Anterior cingulate cortex (tissue), 58 donors: ENCODE data around the gene PTPRK.
"Not testable (repeated sequence)": the region's sequence is repeated elsewhere in the genome, so short reads cannot be mapped to it uniquely, and the experiment has no call there.

ENCODE experiments used
- DNase-seq, 58 donors: peaks; one replicate each; lab custom pipeline; 2025; lab: John Stamatoyannopoulos, UW

The PTPRK gene

DNA sequence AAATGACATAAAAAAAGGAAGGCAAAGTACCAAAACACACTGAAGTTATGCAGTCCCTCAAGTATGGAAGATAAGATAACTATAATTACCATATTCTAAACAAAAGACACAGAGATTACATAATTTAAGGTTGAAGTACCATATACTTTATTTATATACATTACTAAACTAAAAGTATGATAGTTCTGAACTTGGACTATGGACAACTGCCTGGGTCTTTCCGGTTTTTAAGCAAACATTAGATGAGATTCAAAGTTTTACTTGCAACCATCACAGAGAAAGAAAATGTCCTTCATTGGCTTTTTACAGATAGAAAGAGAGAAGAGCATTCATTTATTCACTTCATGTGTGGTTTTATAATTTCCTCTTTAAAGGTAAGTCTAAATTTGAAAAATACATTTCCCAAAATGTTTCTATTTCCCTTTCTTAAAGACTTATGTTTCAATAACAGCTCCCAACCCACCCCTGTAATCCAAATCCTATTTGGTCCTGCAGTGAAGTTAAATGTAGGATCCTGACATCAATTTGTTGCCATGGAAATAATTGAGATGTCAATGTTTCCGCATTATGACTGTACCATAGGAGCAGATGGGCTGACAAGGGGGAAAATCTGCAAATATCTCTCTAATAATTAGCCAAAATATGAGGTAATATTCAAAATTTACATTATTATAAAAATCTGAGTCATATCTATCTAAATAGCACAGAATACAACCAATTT lies 63.7 kb downstream of the PTPRK start:
- no peak for DNase-seq

DNA sequence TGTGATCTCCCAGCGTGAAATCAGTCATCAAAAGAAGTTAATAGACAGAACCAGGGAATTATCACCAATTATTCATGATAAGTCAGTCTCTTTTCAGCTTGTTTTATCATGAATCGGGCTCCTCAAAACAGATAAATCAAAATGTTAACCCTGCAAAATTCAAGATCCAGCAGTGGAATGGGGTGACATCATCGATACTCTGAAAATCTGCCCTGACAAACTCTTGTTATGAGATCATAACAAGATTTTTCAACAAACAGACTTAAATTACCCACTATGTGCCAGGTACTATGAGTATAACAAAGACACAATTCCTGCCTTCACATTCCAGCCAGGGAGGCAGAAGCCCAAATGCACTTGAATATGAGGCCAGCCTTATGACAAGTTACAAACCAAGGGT lies 64.4 kb downstream of the PTPRK start:
- DNase-seq, result no peak

DNA sequence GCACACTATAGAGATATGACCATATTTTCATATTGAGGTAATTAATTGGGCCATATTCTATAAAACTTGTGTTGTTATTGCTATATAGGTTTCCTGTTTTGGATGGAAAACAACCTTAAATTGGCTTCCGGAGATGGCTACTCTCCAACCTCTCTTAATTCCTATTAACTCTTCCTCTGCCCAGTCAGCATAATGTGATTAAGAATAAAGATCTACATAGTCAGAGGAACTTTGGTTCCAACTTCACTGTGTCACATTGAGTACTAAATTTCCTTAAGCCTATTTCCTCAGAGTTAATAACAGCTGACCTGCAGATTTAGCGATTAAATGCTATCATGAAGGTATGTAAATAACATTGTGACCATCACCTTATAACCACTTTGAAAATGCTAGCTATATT lies 67.7 kb downstream of the PTPRK start:
- no peak for DNase-seq

DNA sequence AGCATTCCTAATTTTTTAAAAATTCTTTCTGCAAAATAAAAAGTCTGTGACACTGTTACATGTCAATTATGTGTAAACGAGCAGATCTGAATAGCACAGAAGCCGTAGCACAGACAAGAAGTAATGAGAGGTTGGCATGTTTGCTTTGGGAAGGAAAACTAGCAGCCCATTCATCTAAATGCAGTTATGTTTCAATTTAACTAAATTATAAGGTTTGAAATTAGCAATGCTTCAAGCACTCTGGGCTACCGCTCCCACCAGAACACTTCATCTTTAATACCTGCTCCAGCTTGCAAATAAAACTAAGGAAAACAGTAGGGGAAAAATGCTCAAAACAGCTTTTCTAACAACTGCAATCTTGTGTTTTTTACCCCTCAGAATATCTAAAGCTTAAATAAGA lies 73.9 kb downstream of the PTPRK start:
- no peak for DNase-seq

DNA sequence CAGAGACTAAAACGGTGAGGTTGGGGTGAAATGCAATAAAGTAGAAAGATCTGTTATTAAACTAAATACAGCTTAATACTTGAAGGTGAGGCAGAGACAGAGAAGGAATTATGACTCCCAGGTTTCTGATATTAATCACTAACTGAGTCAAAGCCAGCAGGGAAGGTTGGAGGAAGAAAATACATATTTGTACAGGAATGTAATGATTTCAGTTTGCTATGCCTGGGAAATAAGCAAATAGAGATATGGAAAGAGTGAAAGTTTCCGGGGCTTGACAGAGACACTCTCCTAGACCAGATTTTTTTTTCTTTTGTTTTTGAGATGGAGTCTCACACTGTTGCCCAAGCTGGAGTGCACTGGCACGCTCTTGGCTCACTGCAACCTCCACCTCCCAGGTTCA lies 76.8 kb downstream of the PTPRK start:
- DNase-seq, result no peak

DNA sequence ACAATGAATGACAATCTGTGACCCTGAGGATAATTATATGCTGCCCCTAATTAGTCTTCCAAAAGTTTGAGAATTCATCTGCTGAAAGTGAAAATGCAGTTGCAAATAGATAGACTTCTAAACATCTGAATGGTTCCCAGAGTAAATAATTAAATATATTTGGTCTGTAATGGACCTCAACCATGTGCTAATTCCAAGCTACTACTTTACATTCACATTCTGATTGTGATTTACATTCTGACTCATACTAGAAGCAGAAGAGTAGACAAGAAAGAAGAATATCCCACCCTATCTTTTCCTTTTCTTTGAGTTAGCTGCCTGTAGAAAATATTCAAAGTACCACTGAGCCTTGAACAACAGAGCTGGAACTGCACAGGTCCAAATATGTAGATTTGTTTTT lies 80.8 kb downstream of the PTPRK start:
- DNase-seq, result no peak

DNA sequence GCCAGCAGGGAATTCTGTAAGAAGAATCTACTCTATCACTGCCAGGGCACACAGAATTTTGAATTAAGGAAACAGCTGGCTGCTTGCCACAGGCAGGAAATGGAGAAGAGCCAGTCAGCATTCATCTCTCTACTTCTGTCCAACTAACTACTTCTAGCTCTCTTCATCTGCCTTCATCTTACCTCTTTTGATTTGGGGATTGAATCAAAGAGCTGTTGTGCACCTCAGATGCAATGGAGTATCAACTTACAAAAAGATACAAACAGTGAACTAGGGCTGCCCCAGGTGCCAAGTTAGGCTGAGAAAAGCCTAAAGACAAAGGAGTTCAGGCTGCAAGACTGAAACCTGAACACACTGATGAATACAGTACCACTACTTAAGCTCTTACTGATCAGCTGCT lies 82.0 kb downstream of the PTPRK start:
- DNase-seq, result peak in 17 of 58 donors; percentile 1 to 60 (median 8)

DNA sequence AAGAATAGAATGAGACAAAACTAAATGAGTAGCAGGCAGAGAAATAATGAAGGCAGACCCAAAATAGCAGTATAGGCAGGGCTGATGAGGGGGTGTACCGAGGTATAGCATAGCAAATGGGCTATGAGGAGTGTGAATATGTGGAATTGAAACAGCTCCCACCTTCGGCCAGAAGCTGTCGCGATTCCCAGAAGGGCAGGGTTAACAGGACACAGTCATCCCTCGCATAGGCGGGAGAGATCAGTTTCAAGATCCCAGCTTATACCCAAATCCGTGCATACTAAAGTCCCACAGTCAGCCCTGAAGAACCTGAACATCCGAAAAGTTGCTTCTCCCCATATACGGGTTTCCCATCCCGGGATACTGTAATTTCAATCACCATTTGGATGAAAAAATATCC lies 82.7 kb downstream of the PTPRK start:
- DNase-seq, result no peak

DNA sequence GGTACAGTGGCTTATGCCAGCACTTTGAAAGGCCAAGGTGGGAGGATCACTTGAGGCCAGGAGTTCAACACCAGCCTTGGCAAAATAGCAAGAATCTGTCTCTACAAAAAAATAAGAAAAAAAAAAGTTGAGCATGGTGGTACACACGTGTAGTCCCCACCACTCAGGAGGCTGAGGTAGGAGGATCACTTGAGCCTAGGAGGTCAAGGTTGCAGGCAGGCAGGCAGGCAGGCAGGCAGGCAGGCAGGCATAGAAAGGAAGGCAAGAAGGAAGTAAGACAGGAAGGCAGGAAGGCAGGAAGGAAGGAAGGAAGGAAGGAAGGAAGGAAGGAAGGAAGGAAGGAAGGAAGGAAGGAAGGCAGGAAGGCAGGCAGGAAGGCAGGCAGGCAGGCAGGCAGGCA lies 85.6 kb downstream of the PTPRK start:
- DNase-seq, result not testable (repeated sequence)

DNA sequence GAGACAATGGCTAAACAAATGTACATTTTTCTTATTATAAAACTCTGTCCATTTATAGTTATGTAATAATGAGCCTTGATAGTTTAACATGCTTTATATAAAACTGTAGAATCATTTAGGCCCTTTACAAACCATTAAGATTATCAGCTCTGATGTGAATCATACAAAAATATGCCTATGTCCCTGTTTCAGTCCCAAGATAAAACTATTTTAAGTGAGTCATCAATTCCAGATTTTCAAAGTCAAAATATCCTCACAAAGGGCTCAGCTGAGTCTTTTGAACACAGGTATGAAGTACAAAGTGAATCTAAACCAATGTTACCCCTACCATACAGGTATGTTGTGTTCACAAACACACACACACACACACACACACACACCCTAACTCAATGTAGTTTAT lies 88.0 kb downstream of the PTPRK start:
- DNase-seq, result no peak

DNA sequence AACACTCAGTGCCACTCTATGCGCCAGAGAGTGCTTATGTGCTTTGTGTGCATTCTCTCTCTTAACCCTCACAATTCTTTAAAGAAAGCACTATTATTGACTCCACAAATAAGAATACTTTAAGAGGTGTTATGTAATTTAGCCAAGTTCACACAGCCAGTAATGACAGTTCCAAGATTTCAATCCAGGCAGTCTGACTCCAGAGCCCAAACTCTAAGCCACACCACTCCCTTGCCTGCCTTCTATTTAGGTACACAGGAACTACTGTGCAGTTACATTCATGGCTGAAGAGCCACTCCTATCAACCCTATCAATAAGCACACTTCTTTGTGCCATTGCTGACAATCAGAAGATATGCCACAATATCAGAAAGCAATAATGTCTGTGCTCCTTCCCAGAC lies 93.3 kb downstream of the PTPRK start:
- no peak for DNase-seq

DNA sequence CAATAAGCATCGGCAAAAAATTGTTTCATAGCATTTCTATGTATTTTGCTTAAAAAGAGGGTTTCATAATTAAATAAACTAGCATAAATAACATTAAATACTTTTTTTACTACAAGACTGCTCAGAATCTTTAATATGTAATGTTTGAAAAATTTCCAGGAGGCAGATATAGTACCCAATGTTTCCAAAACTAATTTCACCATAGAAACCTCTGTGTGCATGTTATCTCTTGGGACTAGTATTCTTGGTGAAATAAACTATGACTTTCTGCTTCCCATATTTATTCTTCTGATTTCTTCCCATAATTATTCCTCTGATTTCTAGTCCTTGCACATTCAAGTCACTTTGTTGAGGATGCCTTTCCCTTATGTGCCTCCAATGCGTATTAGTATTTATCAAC lies 94.5 kb downstream of the PTPRK start:
- no peak for DNase-seq

DNA sequence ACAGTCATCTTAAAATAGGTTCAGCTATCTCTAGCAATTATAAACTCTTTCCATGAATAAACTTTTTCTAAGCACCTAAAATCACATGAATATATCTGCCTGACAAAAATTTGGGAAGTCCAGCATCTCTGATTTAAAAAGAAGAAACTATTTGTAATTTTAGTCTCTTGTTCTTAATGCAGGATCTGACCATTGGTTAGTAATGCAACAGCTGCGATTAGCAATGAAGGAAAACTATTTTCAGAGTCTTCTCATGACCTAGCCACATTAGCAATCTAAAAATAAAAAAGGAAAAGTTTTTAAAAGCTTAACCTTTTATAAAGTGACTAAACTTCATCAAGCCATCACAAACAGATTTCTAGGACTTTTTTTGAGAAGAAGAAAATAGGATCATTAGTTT lies 97.5 kb downstream of the PTPRK start:
- no peak for DNase-seq

DNA sequence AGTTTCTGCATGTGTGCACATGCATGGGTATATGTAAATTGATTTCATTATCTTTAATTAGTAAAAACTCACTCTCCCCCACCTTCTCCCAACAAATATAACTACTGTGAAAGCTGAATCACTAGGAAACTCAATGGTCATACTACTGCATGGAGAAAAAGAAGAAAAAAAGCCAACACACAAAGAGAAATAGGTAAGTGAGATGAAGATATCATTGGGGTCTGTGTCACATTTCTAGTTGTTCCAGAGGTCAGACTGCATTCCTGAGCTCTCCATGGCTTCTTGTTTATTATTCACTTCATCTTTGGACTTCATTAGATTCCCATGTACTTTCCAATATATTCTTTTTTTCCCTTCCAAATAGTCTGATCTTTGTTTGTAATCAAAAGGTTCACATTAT lies 98.2 kb downstream of the PTPRK start:
- no peak for DNase-seq

DNA sequence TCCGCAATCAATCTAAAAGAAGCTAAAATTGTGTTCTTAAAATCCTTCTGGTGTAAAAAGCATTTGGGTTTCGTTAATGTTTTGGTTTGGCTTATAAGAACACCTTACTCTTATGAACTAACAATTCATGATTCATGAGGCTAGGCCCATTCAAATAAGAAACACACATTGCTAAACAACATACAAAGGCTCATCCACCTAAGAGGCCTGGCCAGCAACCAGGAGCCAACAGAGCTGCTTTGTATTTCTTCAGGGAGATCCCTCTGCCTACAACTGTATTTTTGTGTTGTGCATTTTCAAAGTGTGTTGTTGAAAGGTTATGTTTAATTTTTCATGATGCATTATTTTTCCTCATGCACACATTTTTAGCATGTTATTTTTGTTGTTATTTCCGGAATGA lies 98.6 kb downstream of the PTPRK start:
- DNase-seq, result peak in 20 of 58 donors; percentile 1 to 60 (median 19)

DNA sequence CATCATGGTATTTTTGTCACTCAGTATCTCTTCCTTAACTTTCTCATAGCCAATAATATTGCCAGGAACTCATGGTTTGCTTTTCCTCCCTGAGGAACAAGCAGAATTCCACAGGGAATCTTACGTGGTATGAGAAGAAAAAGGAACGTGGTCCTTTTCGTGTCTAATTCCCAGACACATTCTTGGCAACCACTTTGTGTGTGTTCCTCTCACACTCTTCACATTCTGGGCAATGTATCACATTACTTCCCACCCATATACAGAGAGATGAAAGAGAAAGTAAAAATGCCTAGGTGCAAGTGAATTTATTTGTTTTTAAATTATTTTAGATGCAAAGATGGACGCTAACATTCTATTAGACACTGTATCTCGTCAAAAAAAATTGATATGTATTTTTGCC lies 102.7 kb downstream of the PTPRK start:
- no peak for DNase-seq

DNA sequence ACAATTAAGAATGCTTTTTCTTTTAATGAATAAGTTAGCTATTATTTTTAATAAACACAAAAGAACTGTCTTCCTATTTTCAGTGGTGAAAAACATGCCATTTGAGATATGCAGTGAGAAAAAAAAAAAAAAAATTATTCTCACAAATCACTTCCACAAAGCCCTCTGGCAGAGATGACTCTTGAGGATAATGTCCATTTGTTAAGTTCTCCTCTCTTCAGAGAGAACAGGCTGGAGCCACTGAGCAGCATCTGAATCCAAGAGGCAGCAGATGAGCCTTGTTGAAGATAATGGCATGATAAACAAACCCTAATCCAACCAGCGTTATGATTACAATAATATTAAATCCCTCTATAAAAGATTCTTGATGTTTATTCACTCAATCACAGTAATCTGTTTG lies 105.0 kb downstream of the PTPRK start:
- DNase-seq, result peak in 3 of 58 donors; percentile 6 to 17 (median 9)

DNA sequence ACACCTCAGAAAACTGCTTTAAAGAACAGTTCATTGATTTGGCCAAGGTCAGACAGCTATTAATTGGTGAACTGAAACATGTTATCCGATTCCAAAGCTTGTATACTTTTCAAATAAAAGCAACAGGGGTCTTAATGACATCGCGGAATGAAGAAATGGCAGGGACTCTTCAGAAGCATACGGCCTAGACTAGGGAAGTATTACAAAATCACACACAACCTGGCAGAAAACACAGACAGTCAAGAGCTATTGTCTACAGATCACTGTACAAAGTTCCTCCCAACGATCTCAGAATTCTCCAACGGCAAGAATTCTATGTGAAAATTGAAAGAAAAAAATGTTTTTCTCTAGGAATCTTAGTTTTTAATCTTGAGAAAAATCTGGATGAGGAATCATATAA lies 105.5 kb downstream of the PTPRK start:
- no peak for DNase-seq

DNA sequence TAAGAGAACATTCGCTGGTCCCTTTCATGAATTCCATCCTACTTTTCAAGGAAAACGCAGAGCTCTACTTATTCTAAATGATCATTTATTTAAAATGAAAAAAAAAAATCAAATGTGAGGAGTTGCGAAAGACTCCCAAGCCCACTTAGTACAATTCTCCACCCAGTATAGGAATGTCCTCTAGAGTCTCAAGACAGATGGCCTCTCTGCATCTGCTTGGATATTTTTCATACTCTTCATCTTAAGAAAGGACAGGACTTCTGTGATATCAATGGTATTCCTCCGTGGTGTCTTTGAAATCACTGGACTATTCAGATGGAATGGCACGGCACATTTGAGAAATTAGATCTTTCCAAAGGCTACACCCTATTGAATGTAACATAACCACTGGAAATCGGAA lies 107.1 kb downstream of the PTPRK start:
- DNase-seq, result no peak

DNA sequence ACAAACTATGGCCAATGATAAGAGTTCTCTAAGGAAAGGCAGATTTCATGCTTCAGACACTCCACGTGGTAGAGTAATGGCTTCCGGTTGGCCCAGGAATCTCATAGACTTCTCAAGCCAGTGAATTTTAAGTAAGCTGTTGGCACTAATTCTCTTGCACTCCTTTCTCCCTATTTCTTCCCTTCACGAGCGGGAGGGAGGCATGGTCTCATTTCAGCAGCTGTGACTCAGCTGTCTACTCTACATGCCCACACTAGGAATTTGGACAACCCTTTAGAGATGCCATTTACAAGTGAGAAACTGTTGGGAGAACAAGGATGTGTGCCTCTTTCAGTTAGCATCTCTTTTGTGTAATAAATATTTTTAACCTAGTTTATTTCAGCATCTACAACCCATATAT lies 107.7 kb downstream of the PTPRK start:
- DNase-seq, result peak in 5 of 58 donors; percentile 4 to 46 (median 10)

DNA sequence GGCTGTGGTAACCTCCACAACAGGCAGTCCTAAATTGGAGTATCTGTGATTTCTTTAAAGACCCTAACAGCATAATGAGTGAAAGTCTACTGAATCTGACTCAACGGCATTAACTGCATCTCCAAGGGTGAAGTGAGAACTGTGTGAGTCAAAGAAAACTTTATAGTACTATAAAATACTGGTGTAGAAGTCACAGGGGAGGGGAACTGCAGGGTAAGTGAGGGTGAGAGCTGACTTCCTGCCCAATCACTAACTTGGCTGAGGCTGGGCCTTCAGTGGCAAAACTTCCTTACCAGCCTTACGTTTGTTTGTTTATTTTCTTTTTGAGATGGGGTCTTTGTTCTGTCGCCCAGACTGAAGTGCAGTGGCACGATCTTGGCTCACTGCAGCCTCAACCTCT lies 109.8 kb downstream of the PTPRK start:
- DNase-seq, result no peak

DNA sequence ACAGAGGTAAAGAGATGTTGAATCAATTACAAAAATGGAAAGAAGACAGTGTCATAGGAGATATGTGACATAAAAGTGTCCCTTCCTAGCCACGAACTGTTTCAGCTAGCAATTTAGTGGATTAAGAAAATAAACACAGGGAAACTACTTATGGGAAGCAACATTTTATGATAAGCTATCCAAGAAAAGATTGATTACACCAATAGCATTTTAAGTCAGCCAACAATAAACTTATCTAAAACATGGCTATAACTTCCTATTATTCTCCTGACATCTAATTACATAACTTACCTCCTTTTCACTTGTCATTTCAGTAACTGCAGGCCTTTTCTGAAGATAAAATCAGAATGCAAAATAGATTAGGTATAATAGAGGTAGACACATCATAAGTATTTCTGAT lies 111.4 kb downstream of the PTPRK start:
- no peak for DNase-seq

DNA sequence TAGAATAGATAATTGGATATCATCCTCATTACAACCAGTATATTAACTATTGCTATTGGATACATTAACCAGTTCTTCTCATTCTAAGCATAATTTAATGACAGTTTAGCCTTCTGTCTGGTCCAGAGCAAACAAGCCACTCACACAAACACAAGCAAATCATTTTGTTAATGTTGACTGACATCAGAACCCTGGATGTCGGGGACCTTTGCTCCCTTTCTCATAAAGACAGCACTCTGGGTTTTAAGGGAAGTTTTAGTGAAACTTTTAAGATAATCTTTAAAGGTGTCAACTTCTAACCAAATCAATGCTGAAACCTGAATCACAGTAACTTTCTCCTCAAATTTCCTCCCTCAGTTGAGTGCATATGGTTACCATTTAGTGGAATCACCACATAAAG lies 113.9 kb downstream of the PTPRK start:
- no peak for DNase-seq
